ENCODE data around the gene BIN1. TPM values are rescaled to one million over a fixed set of nuclear protein-coding genes. Genes with fewer than 3 reads are reported as not detected.

BIN1 gene
- total RNA-seq, 3 donors from 2014 or later, result 30.3 to 34.6 (median 32.7) TPM

GRCh38 chr2:127004893-127005600 lies 101.9 kb downstream of the BIN1 start:
- H3K9me3 Mint-ChIP-seq, result peaks cover 2% of the 10 kb centered on the region
- no peaks in the 10 kb centered on the region for H3K36me3 Mint-ChIP-seq (ENCODE audit: insufficient read depth)
- DNase-seq, result no peak
- no peak overlapping the region for H3K4me3 Mint-ChIP-seq
- ATAC-seq, result no peak
- no peaks in the 10 kb centered on the region for H3K4me1 Mint-ChIP-seq (ENCODE audit: low read depth)
- peaks cover 8% of the 10 kb centered on the region for H3K27me3 Mint-ChIP-seq (ENCODE audit: low read depth)

GRCh38 chr2:127003070-127003800 lies 103.7 kb downstream of the BIN1 start:
- Mint-ChIP-seq H3K4me1 (ENCODE audit: low read depth) (no peaks in the 10 kb centered on the region), H3K4me3 (no peak overlapping the region), H3K9me3 (no peaks in the 10 kb centered on the region), H3K36me3 (ENCODE audit: insufficient read depth) (no peaks in the 10 kb centered on the region), H3K27me3 (ENCODE audit: low read depth) (peaks cover 2% of the 10 kb centered on the region)
- no peak for DNase-seq
- no peak for ATAC-seq

- Mint-ChIP-seq H3K4me3 (no peak overlapping the region), H3K27me3 (ENCODE audit: low read depth) (peaks cover 3% of the 10 kb centered on the region), H3K4me1 (ENCODE audit: low read depth) (no peaks in the 10 kb centered on the region), H3K9me3 (no peaks in the 10 kb centered on the region), H3K36me3 (ENCODE audit: insufficient read depth) (no peaks in the 10 kb centered on the region)
- DNase-seq (no peak), ATAC-seq (no peak)
These were observed 105.2 kb downstream of the BIN1 start for GRCh38 chr2:127001751-127002150.

GRCh38 chr2:127000937-127001336 lies 106.0 kb downstream of the BIN1 start:
- DNase-seq, result no peak
- no peaks in the 10 kb centered on the region for H3K36me3 Mint-ChIP-seq (ENCODE audit: insufficient read depth)

DNA sequence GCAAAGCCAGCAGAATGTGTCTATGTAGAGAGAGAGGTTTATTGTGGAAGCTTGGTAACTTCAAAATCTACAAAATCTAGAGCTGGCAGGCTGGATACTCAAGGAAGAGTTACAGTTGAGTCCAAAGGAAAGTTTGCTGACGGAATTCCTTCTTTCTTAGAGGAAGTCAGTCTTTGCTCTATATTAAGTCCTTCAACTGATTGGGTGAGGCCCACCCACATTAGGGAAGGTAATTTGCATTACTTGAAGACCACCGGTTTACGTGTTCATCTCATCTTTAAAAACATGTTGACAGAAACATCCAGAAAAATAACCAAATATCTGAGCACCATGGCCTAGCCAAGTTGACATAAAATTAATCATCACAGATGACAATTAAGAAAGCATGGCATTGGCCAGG lies 106.8 kb downstream of the BIN1 start:
- no peaks in the 10 kb centered on the region for H3K4me1 Mint-ChIP-seq (ENCODE audit: low read depth)
- DNase-seq, result no peak
- no peaks in the 10 kb centered on the region for H3K36me3 Mint-ChIP-seq (ENCODE audit: insufficient read depth)
- no peaks in the 10 kb centered on the region for H3K9me3 Mint-ChIP-seq
- no peak for ATAC-seq
- no peak overlapping the region for H3K4me3 Mint-ChIP-seq
- H3K27me3 Mint-ChIP-seq (ENCODE audit: low read depth), result peaks cover 3% of the 10 kb centered on the region

More at GRCh38 chr2:127000937-127001336, 106.0 kb downstream of the BIN1 start:
- Mint-ChIP-seq H3K4me3 (no peak overlapping the region), H3K9me3 (no peaks in the 10 kb centered on the region), H3K4me1 (ENCODE audit: low read depth) (no peaks in the 10 kb centered on the region), H3K27me3 (ENCODE audit: low read depth) (peaks cover 3% of the 10 kb centered on the region)
- peak; percentile 40 to 80 for ATAC-seq

GRCh38 chr2:126999106-126999756 lies 107.7 kb downstream of the BIN1 start:
- H3K27me3 Mint-ChIP-seq (ENCODE audit: low read depth), result peaks cover 3% of the 10 kb centered on the region
- H3K4me1 Mint-ChIP-seq (ENCODE audit: low read depth), result no peaks in the 10 kb centered on the region
- no peak for ATAC-seq
- no peak for DNase-seq
- no peaks in the 10 kb centered on the region for H3K9me3 Mint-ChIP-seq
- no peak overlapping the region for H3K4me3 Mint-ChIP-seq
- no peaks in the 10 kb centered on the region for H3K36me3 Mint-ChIP-seq (ENCODE audit: insufficient read depth)

DNA sequence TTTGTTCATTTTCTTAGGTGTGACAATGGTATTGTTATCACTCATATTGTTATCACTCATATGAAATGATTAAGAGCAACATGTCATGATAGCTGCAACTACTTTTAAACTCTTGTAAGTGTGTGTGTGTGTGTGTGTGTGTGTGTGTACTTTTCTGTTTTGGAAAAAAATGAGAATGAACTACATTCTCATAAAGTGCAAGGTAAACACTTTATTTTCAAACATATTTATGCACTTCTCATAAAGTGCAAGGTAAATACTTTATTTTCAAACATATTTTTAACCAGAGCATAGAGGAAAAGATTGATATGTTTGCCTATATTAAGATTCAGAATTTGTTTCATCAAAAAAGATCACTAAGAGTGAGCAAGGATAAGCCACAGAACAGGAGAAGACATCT lies 108.5 kb downstream of the BIN1 start:
- Mint-ChIP-seq H3K4me3 (no peak overlapping the region), H3K9me3 (no peaks in the 10 kb centered on the region), H3K4me1 (ENCODE audit: low read depth) (no peaks in the 10 kb centered on the region), H3K36me3 (ENCODE audit: insufficient read depth) (no peaks in the 10 kb centered on the region), H3K27me3 (ENCODE audit: low read depth) (peaks cover 3% of the 10 kb centered on the region)
- DNase-seq (no peak), ATAC-seq (no peak)

Other genes starting within 250 kb of the BIN1 start
- gene TEX51, start 208.3 kb downstream of the BIN1 start, total RNA-seq, result not detected
- not detected for gene CYP27C1, start 113.1 kb upstream of the BIN1 start, total RNA-seq
- 10 to 100 TPM; 56.6 to 63.6 (median 61.8) TPM for gene ERCC3, start 187.0 kb upstream of the BIN1 start, total RNA-seq

All from activated T-cell treated with anti-CD3 and anti-CD28 coated beads, Interleukin-2, amount 50 U/mL, for 4 hours (primary cell).